ENCODE data around the gene NCBP2.

Gene NCBP2

GRCh38 chr3:196942226-196942914, at the start of gene NCBP2:
Gene NCBP2, minus strand, starts transcription at chr3:196942528. Its CDS starts 25 bp downstream, at chr3:196942503.
- peak within 1 kb of the TSS; percentile 96 for H3K4me3 ChIP-seq (ENCODE audit: low read depth, low read length)

- no peak overlapping the region for H3K4me3 ChIP-seq (ENCODE audit: low read depth, low read length)
Observed at GRCh38 chr3:196991581-196992460, 49.5 kb upstream of the NCBP2 start.

GRCh38 chr3:196990601-196991007, 48.3 kb upstream of the NCBP2 start:
- H3K4me3 ChIP-seq (ENCODE audit: low read depth, low read length), result no peak overlapping the region

GRCh38 chr3:196989721-196990262, 47.5 kb upstream of the NCBP2 start:
- H3K4me3 ChIP-seq (ENCODE audit: low read depth, low read length), result no peak overlapping the region

- H3K4me3 ChIP-seq (ENCODE audit: low read depth, low read length), result no peak overlapping the region
Observed at GRCh38 chr3:196988241-196989029, 46.1 kb upstream of the NCBP2 start.

GRCh38 chr3:196987022-196987421, 44.7 kb upstream of the NCBP2 start:
- no peak overlapping the region for H3K4me3 ChIP-seq (ENCODE audit: low read depth, low read length)

- no peak overlapping the region for H3K4me3 ChIP-seq (ENCODE audit: low read depth, low read length)
Observed at GRCh38 chr3:196985954-196986885, 43.9 kb upstream of the NCBP2 start.

GRCh38 chr3:196985298-196985697, 43.0 kb upstream of the NCBP2 start:
- no peak overlapping the region for H3K4me3 ChIP-seq (ENCODE audit: low read depth, low read length)

GRCh38 chr3:196983186-196983585, 40.9 kb upstream of the NCBP2 start:
- H3K4me3 ChIP-seq (ENCODE audit: low read depth, low read length), result no peak overlapping the region

GRCh38 chr3:196981657-196982056, 39.3 kb upstream of the NCBP2 start:
- H3K4me3 ChIP-seq (ENCODE audit: low read depth, low read length), result no peak overlapping the region

- H3K4me3 ChIP-seq (ENCODE audit: low read depth, low read length), result no peak overlapping the region
Observed at GRCh38 chr3:196979545-196979944, 37.2 kb upstream of the NCBP2 start.

GRCh38 chr3:196976941-196977340, 34.6 kb upstream of the NCBP2 start:
- H3K4me3 ChIP-seq (ENCODE audit: low read depth, low read length), result no peak overlapping the region

- H3K4me3 ChIP-seq (ENCODE audit: low read depth, low read length), result no peak overlapping the region
Observed at GRCh38 chr3:196975349-196975748, 33.0 kb upstream of the NCBP2 start.

- H3K4me3 ChIP-seq (ENCODE audit: low read depth, low read length), result no peak overlapping the region
Observed at GRCh38 chr3:196974661-196975060, 32.3 kb upstream of the NCBP2 start.

- no peak overlapping the region for H3K4me3 ChIP-seq (ENCODE audit: low read depth, low read length)
Observed at GRCh38 chr3:196971094-196971698, 28.9 kb upstream of the NCBP2 start.

GRCh38 chr3:196970547-196971093, 28.3 kb upstream of the NCBP2 start:
- no peak overlapping the region for H3K4me3 ChIP-seq (ENCODE audit: low read depth, low read length)

GRCh38 chr3:196969660-196970546, 27.6 kb upstream of the NCBP2 start:
- H3K4me3 ChIP-seq (ENCODE audit: low read depth, low read length), result peak overlapping the region; percentile 33

GRCh38 chr3:196969134-196969659, 26.9 kb upstream of the NCBP2 start:
- H3K4me3 ChIP-seq (ENCODE audit: low read depth, low read length), result peak overlapping the region; percentile 33
